ENCODE data around the gene COMT. TPM values are rescaled to one million over a fixed set of nuclear protein-coding genes. Genes with fewer than 3 reads are reported as not detected.

Gene COMT
- total RNA-seq, 1 experiment from 2014 or later: 30.8 TPM

DNA sequence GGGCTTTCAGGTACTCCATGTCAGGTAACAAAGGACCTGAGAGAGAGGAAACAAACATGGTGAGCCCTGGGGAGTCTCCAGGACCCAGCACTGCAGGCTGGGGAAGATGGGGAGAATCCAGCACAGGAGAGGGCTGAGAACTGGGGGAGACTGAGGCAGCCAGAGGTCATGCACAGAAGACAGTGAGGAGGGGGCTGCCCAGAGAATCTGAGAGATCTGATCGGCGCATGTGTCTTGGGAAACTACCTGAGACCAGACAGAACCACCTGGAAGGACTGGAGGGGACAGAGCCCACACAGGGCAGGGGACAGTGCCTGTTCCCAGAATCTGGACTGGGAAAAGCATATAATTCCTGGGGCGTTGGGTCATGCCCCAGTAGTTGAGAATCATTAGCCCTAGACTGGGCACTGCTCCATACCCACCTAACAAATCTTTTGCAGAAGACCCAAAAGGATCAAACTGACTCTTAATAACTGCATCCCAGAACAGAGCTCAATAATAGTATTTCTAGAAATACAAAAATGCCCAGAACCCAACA is 20.0 kb upstream of the COMT start:
- H3K9me3 Mint-ChIP-seq: no peaks in the 10 kb centered on the region
- POLR2A ChIA-PET: interaction anchor here (0.7 kb wide), 1 partner anchor 24 kb away, joined by 4 read pairs; no protein-coding TSS in a partner anchor
- no peaks in the 10 kb centered on the region for H3K27me3 Mint-ChIP-seq (ENCODE audit: low read depth)
- DNase-seq (ENCODE audit: low spot score) (no peak), ATAC-seq (no peak)
- TF ChIP-seq MXD4 (CRISPR knock-in tag; IDR thresholded peaks at IDR 0.05; ENCODE audit: borderline replicate concordance) (no peak), ELF4 (CRISPR knock-in tag; IDR thresholded peaks at IDR 0.05; ENCODE audit: low read depth) (no peak), FOXK1 (CRISPR knock-in tag; IDR thresholded peaks at IDR 0.05) (no peak), ZBTB21 (CRISPR knock-in tag; IDR thresholded peaks at IDR 0.05; ENCODE audit: borderline replicate concordance) (no peak), NFATC4 (CRISPR knock-in tag; IDR thresholded peaks at IDR 0.05) (no peak), ZNF121 (CRISPR knock-in tag; IDR thresholded peaks at IDR 0.05) (no peak), JUN (CRISPR knock-in tag; IDR thresholded peaks at IDR 0.05) (no peak), SMAD3 (CRISPR knock-in tag; IDR thresholded peaks at IDR 0.05; ENCODE audit: borderline replicate concordance) (no peak), ZNF138 (CRISPR knock-in tag; conservative IDR thresholded peaks at IDR 0.05) (no peak)
- TF ChIP-seq, protein P1, sequence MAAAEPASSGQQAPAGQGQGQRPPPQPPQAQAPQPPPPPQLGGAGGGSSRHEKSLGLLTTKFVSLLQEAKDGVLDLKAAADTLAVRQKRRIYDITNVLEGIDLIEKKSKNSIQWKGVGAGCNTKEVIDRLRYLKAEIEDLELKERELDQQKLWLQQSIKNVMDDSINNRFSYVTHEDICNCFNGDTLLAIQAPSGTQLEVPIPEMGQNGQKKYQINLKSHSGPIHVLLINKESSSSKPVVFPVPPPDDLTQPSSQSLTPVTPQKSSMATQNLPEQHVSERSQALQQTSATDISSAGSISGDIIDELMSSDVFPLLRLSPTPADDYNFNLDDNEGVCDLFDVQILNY (CRISPR knock-in tag; IDR thresholded peaks at IDR 0.05): no peak
- TF ChIP-seq, protein P2, sequence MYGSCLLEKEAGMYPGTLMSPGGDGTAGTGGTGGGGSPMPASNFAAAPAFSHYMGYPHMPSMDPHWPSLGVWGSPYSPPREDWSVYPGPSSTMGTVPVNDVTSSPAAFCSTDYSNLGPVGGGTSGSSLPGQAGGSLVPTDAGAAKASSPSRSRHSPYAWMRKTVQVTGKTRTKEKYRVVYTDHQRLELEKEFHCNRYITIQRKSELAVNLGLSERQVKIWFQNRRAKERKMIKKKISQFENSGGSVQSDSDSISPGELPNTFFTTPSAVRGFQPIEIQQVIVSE (CRISPR knock-in tag; IDR thresholded peaks at IDR 0.05; ENCODE audit: borderline replicate concordance): no peak
- TF ChIP-seq, protein P3, sequence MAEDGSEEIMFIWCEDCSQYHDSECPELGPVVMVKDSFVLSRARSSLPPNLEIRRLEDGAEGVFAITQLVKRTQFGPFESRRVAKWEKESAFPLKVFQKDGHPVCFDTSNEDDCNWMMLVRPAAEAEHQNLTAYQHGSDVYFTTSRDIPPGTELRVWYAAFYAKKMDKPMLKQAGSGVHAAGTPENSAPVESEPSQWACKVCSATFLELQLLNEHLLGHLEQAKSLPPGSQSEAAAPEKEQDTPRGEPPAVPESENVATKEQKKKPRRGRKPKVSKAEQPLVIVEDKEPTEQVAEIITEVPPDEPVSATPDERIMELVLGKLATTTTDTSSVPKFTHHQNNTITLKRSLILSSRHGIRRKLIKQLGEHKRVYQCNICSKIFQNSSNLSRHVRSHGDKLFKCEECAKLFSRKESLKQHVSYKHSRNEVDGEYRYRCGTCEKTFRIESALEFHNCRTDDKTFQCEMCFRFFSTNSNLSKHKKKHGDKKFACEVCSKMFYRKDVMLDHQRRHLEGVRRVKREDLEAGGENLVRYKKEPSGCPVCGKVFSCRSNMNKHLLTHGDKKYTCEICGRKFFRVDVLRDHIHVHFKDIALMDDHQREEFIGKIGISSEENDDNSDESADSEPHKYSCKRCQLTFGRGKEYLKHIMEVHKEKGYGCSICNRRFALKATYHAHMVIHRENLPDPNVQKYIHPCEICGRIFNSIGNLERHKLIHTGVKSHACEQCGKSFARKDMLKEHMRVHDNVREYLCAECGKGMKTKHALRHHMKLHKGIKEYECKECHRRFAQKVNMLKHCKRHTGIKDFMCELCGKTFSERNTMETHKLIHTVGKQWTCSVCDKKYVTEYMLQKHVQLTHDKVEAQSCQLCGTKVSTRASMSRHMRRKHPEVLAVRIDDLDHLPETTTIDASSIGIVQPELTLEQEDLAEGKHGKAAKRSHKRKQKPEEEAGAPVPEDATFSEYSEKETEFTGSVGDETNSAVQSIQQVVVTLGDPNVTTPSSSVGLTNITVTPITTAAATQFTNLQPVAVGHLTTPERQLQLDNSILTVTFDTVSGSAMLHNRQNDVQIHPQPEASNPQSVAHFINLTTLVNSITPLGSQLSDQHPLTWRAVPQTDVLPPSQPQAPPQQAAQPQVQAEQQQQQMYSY (CRISPR knock-in tag; IDR thresholded peaks at IDR 0.05): no peak
- TF ChIP-seq, protein P4, sequence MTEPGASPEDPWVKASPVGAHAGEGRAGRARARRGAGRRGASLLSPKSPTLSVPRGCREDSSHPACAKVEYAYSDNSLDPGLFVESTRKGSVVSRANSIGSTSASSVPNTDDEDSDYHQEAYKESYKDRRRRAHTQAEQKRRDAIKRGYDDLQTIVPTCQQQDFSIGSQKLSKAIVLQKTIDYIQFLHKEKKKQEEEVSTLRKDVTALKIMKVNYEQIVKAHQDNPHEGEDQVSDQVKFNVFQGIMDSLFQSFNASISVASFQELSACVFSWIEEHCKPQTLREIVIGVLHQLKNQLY (CRISPR knock-in tag; IDR thresholded peaks at IDR 0.05): no peak
- TF ChIP-seq, protein P5, sequence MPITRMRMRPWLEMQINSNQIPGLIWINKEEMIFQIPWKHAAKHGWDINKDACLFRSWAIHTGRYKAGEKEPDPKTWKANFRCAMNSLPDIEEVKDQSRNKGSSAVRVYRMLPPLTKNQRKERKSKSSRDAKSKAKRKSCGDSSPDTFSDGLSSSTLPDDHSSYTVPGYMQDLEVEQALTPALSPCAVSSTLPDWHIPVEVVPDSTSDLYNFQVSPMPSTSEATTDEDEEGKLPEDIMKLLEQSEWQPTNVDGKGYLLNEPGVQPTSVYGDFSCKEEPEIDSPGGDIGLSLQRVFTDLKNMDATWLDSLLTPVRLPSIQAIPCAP (CRISPR knock-in tag; IDR thresholded peaks at IDR 0.05): no peak
- TF ChIP-seq, protein P6, sequence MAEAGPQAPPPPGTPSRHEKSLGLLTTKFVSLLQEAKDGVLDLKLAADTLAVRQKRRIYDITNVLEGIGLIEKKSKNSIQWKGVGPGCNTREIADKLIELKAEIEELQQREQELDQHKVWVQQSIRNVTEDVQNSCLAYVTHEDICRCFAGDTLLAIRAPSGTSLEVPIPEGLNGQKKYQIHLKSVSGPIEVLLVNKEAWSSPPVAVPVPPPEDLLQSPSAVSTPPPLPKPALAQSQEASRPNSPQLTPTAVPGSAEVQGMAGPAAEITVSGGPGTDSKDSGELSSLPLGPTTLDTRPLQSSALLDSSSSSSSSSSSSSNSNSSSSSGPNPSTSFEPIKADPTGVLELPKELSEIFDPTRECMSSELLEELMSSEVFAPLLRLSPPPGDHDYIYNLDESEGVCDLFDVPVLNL (CRISPR knock-in tag; IDR thresholded peaks at IDR 0.05; ENCODE audit: borderline replicate concordance, low read depth): no peak
- H3K36me3 Mint-ChIP-seq: no peaks in the 10 kb centered on the region
- H3K4me1 Mint-ChIP-seq: no peaks in the 10 kb centered on the region
- CTCF ChIA-PET: interaction anchor here (2.1 kb wide), 1 partner anchor 12 kb away, joined by 13 read pairs; no protein-coding TSS in a partner anchor
- no peak overlapping the region; the same call in 1 of the 2 replicates for H3K27ac Mint-ChIP-seq
- no peak overlapping the region for H3K4me3 Mint-ChIP-seq

DNA sequence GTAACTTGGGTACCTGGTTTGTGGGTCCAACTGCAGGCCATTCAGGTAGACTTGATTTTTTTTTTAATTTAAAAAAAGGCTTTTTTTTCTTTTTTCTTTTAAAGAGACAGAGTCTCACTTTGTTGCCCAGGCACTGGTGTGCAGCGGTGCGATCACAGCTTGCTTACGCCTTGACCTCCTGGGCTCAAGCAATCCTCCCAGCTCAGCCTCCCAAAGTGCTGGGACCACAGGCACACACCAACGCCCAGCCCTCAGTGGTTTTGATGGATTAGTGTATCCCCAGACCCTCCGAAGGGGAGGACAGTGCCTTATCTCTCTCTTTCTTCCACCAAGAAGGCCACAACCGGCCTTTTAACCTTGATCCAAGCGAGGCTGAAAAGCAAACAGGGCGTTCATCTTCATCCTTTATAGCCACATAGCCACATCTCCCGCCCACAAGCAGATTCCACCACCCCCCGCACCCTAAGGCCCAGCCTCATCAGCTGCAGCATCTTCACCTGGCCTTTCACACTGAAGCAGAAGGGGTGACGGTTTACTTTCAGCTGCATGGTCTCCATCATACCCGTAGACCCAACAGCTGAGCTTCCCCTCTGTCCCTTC is 17.6 kb upstream of the COMT start:
- H3K36me3 Mint-ChIP-seq: no peaks in the 10 kb centered on the region
- no peak overlapping the region for H3K27ac Mint-ChIP-seq
- no peak for DNase-seq (ENCODE audit: low spot score)
- no peaks in the 10 kb centered on the region for H3K27me3 Mint-ChIP-seq (ENCODE audit: low read depth)
- ChIA-PET POLR2A (no interaction called here), CTCF (interaction anchor here (0.6 to 1.1 kb wide), 4 partner anchors 14 to 218 kb away, joined by 3 to 5 read pairs (median 4); no protein-coding TSS in a partner anchor)
- no peaks in the 10 kb centered on the region for H3K9me3 Mint-ChIP-seq
- H3K4me3 Mint-ChIP-seq: no peak overlapping the region
- no peak for ATAC-seq
- no peaks in the 10 kb centered on the region for H3K4me1 Mint-ChIP-seq
- TF ChIP-seq, protein P1 (CRISPR knock-in tag; IDR thresholded peaks at IDR 0.05): no peak
- TF ChIP-seq, protein P2 (CRISPR knock-in tag; IDR thresholded peaks at IDR 0.05; ENCODE audit: borderline replicate concordance): no peak
- no peak for TF ChIP-seq FOXJ3 (CRISPR knock-in tag; IDR thresholded peaks at IDR 0.05; ENCODE audit: borderline replicate concordance)
- TF ChIP-seq, protein P7, sequence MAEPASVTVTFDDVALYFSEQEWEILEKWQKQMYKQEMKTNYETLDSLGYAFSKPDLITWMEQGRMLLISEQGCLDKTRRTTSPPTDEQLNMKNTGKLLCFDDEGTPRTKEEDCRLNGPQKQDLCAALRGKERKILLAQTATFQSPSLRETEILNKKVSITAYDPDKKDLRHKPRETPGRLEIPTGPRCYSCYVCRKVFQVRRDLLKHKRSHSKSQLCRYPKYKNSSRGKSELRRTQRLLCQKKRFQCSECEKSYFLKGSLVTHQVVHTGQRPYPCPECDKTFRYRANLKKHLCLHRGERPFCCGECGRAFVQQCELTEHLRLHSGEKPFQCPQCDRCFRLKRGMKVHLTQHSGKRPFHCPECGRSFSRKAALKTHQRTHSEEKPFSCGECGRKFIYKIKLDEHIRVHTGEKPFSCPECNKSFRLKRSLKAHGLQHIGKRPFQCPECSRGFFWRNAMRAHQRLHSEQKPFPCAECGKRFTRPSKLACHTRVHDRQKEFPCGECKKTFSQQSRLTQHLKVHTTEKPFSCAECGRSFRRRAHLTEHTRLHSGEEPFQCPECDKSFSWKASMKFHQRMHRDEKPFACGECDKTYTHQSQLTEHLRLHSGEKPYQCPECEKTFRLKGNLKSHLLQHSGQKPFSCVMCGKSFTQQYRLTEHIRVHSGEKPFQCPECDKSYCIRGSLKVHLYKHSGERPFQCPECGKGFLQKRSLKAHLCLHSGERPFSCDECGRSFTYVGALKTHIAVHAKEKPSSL (CRISPR knock-in tag; conservative IDR thresholded peaks at IDR 0.05): no peak
- no peak for TF ChIP-seq SMAD4 (CRISPR knock-in tag; IDR thresholded peaks at IDR 0.05)

Data from WTC11 (cell line).